GM18951 (cell line): ENCODE results near the gene TMEM63B.
A peak's percentile ranks its signal among the peaks of the same experiment; 100 is the strongest.
"Not testable (repeated sequence)": the region's sequence is repeated elsewhere in the genome, so short reads cannot be mapped to it uniquely, and the experiment has no call there.

Experiments
- POLR2A ChIP-seq: IDR thresholded peaks from 4 replicates; pipeline ENCODE4 v1.6.1; 2011; ENCODE audit warnings: mild to moderate bottlenecking; ENCODE audit not compliant: insufficient read length, insufficient read depth; ENCODE audit errors: extremely low read depth
- in situ Hi-C: fragments of 300-500 bp; cut with MboI; formaldehyde crosslinking; loops from one replicate; pipeline ENCODE4 v1.12.0; 2022; ENCODE audit warnings: low sequenced_read_pairs, mixed read lengths, inconsistent platforms; ENCODE audit not compliant: unreplicated experiment

The TMEM63B gene

DNA sequence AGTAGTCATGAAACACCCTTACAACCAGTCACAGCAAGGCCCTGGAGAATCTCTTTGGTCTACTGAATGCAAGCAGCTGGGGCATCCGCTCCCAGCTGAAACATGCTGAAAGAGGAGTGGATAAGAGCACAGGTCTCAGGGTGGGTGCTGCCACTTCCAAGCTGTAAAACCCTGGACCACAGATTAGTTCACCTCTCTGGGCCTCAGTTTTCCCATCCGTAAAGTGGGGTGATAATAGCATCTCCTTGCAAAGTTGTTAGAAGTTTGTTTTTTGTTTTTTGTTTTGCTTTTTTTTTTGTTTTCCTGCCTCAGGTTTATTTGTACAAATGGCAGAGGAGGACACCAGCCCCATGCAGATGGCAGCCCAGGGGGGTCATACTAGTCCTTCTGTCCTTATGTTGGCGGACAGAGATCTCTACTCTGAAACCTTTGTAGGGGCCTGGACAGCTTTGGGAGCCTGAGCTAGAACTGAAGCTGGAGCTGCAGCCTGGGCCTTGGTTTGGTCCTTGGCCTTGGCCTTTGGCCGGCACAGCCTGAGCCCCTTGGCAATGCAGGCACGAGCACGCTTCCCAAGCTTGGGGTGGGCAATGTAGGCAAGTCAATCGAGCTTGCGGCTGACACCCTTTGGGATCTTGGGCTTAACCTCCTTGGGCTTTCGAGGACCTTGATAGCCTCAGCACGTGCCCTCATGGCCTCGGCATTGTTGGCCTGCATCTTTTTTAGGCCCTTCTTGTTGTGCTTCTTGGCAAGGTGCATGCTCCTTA lies 38.3 kb upstream of the TMEM63B start:
- no peak for TF ChIP-seq POLR2A
- in situ Hi-C loops = no loop called here

DNA sequence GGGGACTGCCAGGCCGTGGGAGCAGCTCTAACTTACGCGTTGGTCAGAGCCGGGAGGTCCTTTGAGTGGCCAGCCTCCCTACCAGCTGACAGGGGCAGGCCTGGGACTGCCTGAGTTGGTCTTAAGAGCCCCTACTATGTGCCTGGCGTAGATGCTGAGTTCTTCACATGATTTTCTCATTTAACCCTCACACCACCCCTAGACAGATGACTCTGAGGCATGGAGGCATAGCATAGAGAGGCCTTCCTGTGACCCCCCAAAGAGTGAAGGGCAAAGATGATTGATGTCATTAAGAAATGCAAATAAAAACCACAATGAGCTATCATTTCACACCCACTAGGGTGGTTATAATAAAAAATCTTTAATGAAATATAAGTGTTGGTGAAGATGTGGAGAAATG lies 36.9 kb upstream of the TMEM63B start:
- in situ Hi-C loops = no loop called here

DNA sequence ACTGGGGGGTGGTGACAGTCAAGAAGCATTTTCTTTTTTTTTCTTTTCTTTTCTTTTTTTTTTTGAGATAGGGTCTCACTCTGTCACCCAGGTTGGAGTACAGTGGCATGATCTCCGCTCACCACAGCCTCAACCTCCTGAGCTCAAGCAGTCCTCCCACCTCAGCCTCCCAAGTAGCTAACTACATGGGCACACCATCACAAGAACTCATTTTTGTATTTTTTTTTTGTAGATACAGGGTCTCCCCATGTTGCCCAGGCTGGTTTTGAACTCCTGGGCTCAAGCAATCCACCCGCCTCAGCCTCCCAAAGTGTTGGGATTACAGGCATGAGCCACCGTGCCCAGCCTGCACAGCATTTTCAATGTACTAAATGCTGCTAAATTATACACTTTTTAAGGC lies 36.0 kb upstream of the TMEM63B start:
- in situ Hi-C loops = not testable (repeated sequence)

More for the DNA sequence above, 36.9 kb upstream of the TMEM63B start:
- TF ChIP-seq POLR2A = no peak

DNA sequence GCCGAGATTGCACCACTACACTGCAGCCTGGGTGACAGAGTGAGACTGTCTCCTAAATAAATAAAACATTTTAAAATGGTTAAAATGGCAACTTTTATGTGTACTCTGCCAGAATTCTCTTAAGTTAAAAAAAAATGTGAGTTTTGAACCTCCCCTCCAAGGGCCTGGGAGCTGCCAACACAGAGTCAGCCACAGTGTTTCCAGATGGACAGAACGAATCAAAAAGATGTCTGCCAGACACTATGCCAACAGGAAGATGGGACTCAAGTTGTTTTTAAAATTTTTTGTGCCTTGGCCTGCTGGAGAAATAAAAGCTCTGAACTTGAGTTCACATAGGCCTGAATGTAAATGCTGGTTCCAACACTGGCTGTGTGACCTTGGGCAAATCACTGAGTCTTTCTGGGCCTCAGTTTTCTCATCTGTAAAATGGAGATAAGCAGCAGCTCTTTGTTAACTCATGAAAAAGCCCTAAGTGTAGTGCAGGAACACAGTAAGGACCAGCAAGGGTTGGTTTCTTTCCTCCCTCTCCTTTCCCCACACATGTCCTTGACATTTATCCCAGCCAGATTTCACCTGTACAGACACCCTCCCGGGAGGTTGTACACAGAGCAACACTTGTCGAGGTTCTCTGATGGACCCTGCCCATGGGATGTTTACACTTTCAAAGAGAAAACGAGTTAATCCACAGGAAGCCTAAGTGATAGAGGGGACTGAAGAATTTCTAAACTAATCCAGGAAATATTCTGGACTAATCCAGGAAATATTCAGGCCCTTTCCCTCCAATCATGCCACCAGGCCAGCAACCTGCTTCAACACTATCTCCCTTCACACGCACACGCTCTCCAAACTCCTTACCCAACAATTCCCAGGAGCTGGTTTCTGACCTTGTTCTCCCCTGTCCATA lies 35.1 kb upstream of the TMEM63B start:
- TF ChIP-seq POLR2A = no peak
- in situ Hi-C loops = no loop called here

DNA sequence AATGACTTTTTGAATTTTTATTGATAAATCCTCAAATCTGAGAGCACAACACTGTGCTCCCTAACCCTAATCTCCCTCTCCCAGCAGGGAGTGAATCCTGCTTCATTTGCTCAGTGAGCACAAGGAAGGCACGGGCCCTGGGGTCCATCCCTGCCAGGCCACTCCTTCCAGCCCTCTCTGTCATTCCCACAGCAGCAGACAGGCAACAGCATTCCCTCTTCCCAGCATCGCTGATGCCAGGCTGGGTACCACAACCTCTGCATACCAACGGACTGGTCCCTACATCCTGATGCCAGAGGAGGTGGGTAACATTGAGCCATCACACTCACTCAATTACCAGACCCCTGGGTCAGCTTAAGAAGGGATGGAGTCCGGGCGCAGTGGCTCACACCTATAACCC lies 34.3 kb upstream of the TMEM63B start:
- in situ Hi-C loops = no loop called here
- no peak for TF ChIP-seq POLR2A

DNA sequence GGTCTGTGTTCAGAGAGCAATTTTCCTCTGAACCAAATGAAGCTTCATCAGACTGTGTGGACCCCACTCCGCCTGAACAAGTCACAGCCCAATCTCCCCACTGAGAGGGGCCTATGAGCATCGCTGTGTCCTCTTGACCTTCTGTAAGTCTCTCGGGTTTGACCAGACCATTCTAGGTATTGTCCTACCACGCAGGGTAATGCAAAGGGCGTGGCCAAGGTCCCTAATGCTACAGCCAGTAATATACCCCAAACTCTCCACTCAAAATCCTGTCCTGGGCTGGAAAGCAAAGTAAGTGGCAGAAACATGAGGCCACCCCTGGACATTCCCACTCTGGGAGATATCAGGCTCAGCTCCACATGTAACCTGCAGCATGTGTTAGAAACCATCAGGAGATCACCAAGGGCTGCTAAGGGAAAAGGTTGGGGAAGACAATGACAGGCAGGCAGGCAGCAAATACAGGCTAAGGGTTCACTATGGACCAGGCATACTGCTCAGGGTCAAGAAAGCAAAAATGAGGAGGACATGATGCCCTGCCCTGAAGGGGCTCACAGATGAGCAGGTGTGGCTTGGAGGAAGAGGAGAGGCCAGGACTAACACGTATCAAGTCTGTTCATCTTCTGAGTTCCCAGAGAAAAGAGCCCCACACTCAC lies 33.5 kb upstream of the TMEM63B start:
- in situ Hi-C loops = no loop called here
- no peak for TF ChIP-seq POLR2A

DNA sequence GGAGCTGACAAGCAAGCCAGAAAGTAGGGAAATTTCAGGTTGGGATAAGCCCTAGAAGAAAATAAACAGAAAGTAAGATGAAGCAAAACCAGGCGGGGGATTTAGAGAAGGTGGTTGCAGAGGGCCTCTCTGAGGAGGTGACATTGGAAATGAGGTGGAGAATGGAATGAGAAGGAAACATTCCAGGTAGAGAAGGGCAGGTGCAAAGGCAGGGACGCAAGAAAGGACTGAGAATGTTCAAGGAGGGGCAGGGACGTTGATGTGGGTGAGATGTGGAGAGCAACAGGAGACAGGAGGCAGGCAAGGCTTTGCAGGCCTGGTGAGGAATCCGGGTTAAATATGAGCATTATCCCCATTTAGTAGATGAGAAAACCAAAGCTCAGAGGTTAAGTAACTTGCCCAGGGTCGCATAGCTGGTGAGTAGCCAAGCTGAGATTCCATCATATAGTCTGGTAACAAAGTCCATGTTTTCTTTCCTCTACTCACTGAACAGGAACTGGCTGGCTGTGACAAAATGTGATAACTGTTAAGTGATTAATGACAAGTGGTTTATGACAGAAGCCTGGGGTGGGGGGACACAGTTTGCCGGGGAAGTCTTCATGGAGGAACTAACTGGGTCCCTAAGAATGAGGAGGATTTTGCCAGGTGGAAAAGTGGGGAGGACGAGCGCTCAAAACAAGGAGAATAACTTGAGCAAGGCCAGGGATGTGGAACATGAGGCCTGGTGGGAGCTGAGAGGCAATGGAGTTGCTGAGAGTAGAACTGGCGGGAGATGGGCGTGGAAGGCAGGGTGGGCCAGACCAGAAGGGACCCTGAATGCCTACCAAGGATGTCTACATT lies 32.7 kb upstream of the TMEM63B start:
- in situ Hi-C loops = no loop called here
- TF ChIP-seq POLR2A = no peak

DNA sequence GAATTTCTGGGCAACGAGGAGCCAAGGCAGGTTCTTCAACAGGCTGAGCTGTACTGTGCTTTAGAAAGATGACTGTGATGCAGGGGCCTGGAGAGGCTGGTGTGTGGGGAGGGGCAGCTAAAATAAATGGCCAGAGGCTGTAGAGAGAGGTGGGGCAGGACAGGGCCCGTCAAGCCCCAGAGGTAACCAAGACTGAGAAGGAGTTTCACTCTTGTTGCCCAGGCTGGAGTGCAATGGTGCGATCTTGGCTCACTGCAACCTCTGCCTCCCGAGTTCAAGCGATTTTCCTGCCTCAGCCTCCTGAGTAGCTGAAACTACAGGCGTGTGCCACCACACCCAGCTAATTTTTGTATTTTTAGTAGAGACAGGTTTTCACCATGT lies 32.1 kb upstream of the TMEM63B start:
- in situ Hi-C loops = not testable (repeated sequence)

DNA sequence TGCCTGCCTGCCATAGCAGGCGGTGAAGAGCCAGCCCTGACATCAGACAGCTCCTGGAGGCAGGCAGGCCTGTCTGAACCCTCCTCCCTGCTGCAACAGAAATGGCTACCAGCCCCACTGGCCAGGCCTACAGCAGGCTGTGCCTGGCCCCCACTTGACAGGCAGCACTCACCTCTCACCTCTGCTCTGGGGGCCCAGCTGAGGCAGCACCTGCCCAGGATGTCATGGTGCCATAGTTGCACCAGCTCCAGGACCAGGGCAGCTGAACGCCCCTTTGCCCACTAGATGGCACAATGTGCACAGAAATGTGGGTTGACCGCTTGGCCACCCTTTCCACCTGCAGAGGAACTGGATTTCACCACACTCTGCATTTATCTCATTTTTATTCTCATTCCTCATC lies 30.7 kb upstream of the TMEM63B start:
- TF ChIP-seq POLR2A = peak; percentile 12
- in situ Hi-C loops = no loop called here

DNA sequence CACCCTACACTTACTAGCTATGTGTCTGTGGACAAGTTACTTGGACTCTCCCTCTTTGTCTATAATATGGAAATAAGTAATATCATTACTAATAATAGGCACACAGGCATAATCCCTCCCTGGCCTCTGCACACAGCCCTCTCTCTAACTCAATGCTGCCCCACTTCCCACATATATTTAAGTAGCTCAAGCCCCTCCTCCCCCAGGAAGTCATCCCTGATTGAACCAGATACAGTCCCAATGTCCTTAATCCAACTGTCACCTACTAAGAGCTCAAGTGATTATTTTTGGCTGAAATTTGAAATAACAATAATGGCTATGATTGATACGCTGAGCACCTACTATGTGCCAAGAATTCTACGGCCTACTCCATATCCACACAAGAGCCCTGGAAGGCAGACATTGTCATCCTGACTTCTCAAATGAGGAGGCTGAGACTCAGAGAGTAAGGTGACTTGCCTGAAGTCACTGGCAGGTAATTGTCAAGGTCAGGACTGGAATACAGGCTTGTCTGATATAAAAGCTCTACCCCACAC lies 29.5 kb upstream of the TMEM63B start:
- in situ Hi-C loops = no loop called here
- TF ChIP-seq POLR2A = no peak

DNA sequence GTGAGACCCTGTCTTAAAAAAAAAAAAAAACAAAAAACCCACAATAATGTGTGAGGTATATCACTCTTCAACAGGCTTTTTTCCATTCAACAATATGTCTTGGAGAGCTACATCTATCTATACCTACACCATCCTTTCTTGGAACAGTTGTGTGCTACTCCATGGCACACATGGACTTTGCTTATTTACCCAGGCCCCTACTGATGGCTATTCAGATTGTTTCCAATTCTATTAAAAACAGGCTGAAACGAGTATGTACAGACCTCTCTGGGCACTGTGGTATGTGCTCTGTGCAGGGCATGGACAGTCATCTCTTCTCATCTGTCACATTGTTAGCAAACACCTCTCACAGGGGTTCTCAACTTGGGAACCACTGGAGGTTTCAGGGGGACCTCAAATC lies 28.2 kb upstream of the TMEM63B start:
- TF ChIP-seq POLR2A = no peak
- in situ Hi-C loops = no loop called here

DNA sequence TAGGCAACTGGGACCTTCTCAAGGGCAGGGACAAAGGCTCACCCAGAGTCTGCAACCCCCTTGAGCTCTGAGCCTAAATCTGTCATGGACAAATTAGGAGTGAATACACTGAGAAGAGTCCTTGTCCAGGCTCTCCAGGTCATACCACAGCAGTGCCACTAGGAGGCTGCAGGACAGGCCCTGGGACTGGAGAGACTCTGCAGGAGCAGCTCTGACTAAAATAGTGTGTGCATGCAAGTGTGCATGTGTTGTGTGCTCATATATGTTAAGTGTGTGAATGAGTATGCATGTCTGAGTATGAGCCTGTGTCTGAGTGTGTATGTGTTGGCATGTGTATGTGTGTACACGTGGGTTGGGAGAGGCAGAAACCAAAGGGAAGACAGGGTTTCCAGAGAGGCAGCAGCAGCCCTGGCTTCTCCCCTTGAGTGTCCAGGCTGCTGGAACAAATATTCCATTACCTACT lies 27.2 kb upstream of the TMEM63B start:
- in situ Hi-C loops = loop anchor here (10.0 kb wide), 1 partner anchor 235 kb away; no protein-coding TSS in a partner anchor
- no peak for TF ChIP-seq POLR2A
